ENCODE measurements around the gene CR1. TPM values are rescaled to one million over a fixed set of nuclear protein-coding genes. Genes with fewer than 3 reads are reported as not detected.
"Not testable (repeated sequence)": the region's sequence is repeated elsewhere in the genome, so short reads cannot be mapped to it uniquely, and the experiment has no call there.

The CR1 gene
- total RNA-seq, 1 donor from 2014 or later: not detected

GRCh38 chr1:207658904-207659485, 163.0 kb downstream of the CR1 start:
- no peak for TF ChIP-seq EZH2 (IDR thresholded peaks at IDR 0.05)
- TF ChIP-seq EZH2phosphoT487 (IDR thresholded peaks at IDR 0.05): no peak
- no peak for TF ChIP-seq CTCF (IDR thresholded peaks at IDR 0.05)
- no peaks in the 10 kb centered on the region for H3K4me1 ChIP-seq

GRCh38 chr1:207659545-207660153, 163.7 kb downstream of the CR1 start:
- Mint-ChIP-seq H3K9me3 (peaks cover 11% of the 10 kb centered on the region), H3K4me1 (no peaks in the 10 kb centered on the region), H3K4me3 (no peak overlapping the region), H3K27me3 (ENCODE audit: insufficient read depth, low read depth) (no peaks in the 10 kb centered on the region), H3K27ac (no peak overlapping the region), H3K36me3 (no peaks in the 10 kb centered on the region)
- Histone ChIP-seq H3K4me3 (no peak overlapping the region), H3K79me2 (ENCODE audit: low read depth) (no peaks in the 10 kb centered on the region), H3K4me2 (no peak overlapping the region), H4K20me1 (ENCODE audit: low read depth) (no peaks in the 10 kb centered on the region), H3K27ac (no peak overlapping the region), H3K36me3 (no peaks in the 10 kb centered on the region), H3K9ac (no peak overlapping the region), H3K9me3 (ENCODE audit: low read depth) (no peaks in the 10 kb centered on the region), H3K27me3 (no peaks in the 10 kb centered on the region), H3F3A (ENCODE audit: low read depth) (no peaks in the 10 kb centered on the region), H2AFZ (replicated peaks) (no peak overlapping the region), H3K4me1 (no peaks in the 10 kb centered on the region)
- no peak for DNase-seq (ENCODE audit: low spot score)
- TF ChIP-seq EZH2 (IDR thresholded peaks at IDR 0.05) (no peak), EZH2phosphoT487 (IDR thresholded peaks at IDR 0.05) (no peak), CTCF (IDR thresholded peaks at IDR 0.05) (no peak)

More at GRCh38 chr1:207658904-207659485, 163.0 kb downstream of the CR1 start:
- Histone ChIP-seq H3K4me2 (no peak overlapping the region), H3K9ac (no peak overlapping the region), H3K4me3 (no peak overlapping the region), H3F3A (ENCODE audit: low read depth) (no peaks in the 10 kb centered on the region), H3K36me3 (no peaks in the 10 kb centered on the region), H2AFZ (replicated peaks) (no peak overlapping the region), H3K27me3 (no peaks in the 10 kb centered on the region), H3K9me3 (ENCODE audit: low read depth) (no peaks in the 10 kb centered on the region), H4K20me1 (ENCODE audit: low read depth) (no peaks in the 10 kb centered on the region), H3K27ac (no peak overlapping the region), H3K79me2 (ENCODE audit: low read depth) (no peaks in the 10 kb centered on the region)
- H3K4me3 Mint-ChIP-seq: no peak overlapping the region
- no peak for DNase-seq (ENCODE audit: low spot score)
- peaks cover 9% of the 10 kb centered on the region for H3K9me3 Mint-ChIP-seq
- H3K4me1 Mint-ChIP-seq: no peaks in the 10 kb centered on the region
- H3K27me3 Mint-ChIP-seq (ENCODE audit: insufficient read depth, low read depth): no peaks in the 10 kb centered on the region
- H3K27ac Mint-ChIP-seq: no peak overlapping the region
- H3K36me3 Mint-ChIP-seq: no peaks in the 10 kb centered on the region

- H3F3A ChIP-seq (ENCODE audit: low read depth); H3K27me3 Mint-ChIP-seq (ENCODE audit: insufficient read depth, low read depth); H3K36me3 Mint-ChIP-seq; H3K4me3 Mint-ChIP-seq; H3K4me2 ChIP-seq; H3K27ac Mint-ChIP-seq; H3K9me3 ChIP-seq (ENCODE audit: low read depth); H3K4me3 ChIP-seq; H3K79me2 ChIP-seq (ENCODE audit: low read depth); H3K4me1 Mint-ChIP-seq; DNase-seq (ENCODE audit: low spot score); H3K36me3 ChIP-seq; H4K20me1 ChIP-seq (ENCODE audit: low read depth); H3K4me1 ChIP-seq; H2AFZ ChIP-seq (replicated peaks); H3K9ac ChIP-seq; H3K27ac ChIP-seq; H3K27me3 ChIP-seq: not testable (repeated sequence)
- H3K9me3 Mint-ChIP-seq: peaks cover 16% of the 10 kb centered on the region
These were observed 165.5 kb downstream of the CR1 start for GRCh38 chr1:207661420-207661819.

- Histone ChIP-seq H3K4me1 (no peaks in the 10 kb centered on the region), H3K4me2 (no peak overlapping the region), H3K79me2 (ENCODE audit: low read depth) (no peaks in the 10 kb centered on the region), H3K27me3 (no peaks in the 10 kb centered on the region), H3K9me3 (ENCODE audit: low read depth) (no peaks in the 10 kb centered on the region), H3K27ac (no peak overlapping the region), H3K4me3 (no peak overlapping the region), H3K36me3 (no peaks in the 10 kb centered on the region), H2AFZ (replicated peaks) (no peak overlapping the region), H3K9ac (no peak overlapping the region), H4K20me1 (ENCODE audit: low read depth) (no peaks in the 10 kb centered on the region), H3F3A (ENCODE audit: low read depth) (no peaks in the 10 kb centered on the region)
- Mint-ChIP-seq H3K27ac (no peak overlapping the region), H3K4me1 (no peaks in the 10 kb centered on the region), H3K4me3 (no peak overlapping the region), H3K27me3 (ENCODE audit: insufficient read depth, low read depth) (no peaks in the 10 kb centered on the region), H3K36me3 (no peaks in the 10 kb centered on the region), H3K9me3 (peaks cover 17% of the 10 kb centered on the region)
- no peak for TF ChIP-seq EZH2 (IDR thresholded peaks at IDR 0.05)
- TF ChIP-seq CTCF (IDR thresholded peaks at IDR 0.05): no peak
- TF ChIP-seq EZH2phosphoT487 (IDR thresholded peaks at IDR 0.05): no peak
- no peak for DNase-seq (ENCODE audit: low spot score)
These were observed 170.4 kb downstream of the CR1 start for GRCh38 chr1:207666342-207666741.

Measured in neural progenitor cell (in vitro differentiated cells).